H1 (cell line): ENCODE results near the gene LCE1E. TPM values are rescaled to one million over a fixed set of nuclear protein-coding genes. Genes with fewer than 3 reads are reported as not detected.

ENCODE experiments used
- BCL11A ChIP-seq, 2 experiments: IDR thresholded peaks; one replicate each; pipeline ENCODE4 v1.6.1; 2011; ENCODE audit warnings: low read depth in 2 of 2, low read length in 2 of 2, mild to moderate bottlenecking in 2 of 2
- CBX5 ChIP-seq: fragments of 300-800, 300-1000 bp; sonication (generic); IDR thresholded peaks from 2 replicates; pipeline ENCODE4 v1.7.1; 2016; ENCODE audit warnings: antibody characterized with exemption, low read length, low read depth
- CTBP2 ChIP-seq: IDR thresholded peaks from 2 replicates; pipeline ENCODE4 v1.7.0; 2011; ENCODE audit warnings: borderline replicate concordance, mild to moderate bottlenecking, moderate library complexity, mixed read lengths, low read length; ENCODE audit not compliant: insufficient read depth, insufficient read length
- KDM5A ChIP-seq: fragments of 200-600 bp; IDR thresholded peaks from 2 replicates; pipeline ENCODE4 v1.7.1; 2012; ENCODE audit warnings: mild to moderate bottlenecking, low read length, inconsistent platforms, mixed read lengths
- POLR2A ChIP-seq, 2 experiments: IDR thresholded peaks; 1 replicate in 1 of 2; 2 replicates in 1 of 2; pipeline ENCODE4 v1.6.1; 2011; ENCODE audit warnings: low read depth in 2 of 2, low read length in 2 of 2, mild to moderate bottlenecking in 2 of 2; ENCODE audit errors: control extremely low read depth in 1 of 2
- RFX5 ChIP-seq: IDR thresholded peaks from 2 replicates; pipeline ENCODE4 v1.6.1; 2011; ENCODE audit warnings: low read depth, low read length, improper control_type of control experiment, borderline replicate concordance
- SIRT6 ChIP-seq: IDR thresholded peaks from one replicate; pipeline ENCODE4 v1.7.1; 2012; ENCODE audit warnings: low read length, inconsistent platforms
- polyA plus RNA-seq, 7 experiments: library from polyadenylated mRNA; depleted of rRNA in 3 of 7; stranded (reverse) in 5 of 7; unstranded in 2 of 7; fragments of >200 nt in 5 of 7; fragments of 200-250 nt in 2 of 7; gene quantifications; 1 replicate in 5 of 7; 2 replicates in 1 of 7; 4 replicates in 1 of 7; pipeline versions ENCODE4 v1.2.1 to v1.2.3, GENCODE V29; 2011 to 2013; ENCODE audit warnings: missing spikeins in 2 of 7, mixed read lengths in 2 of 7
- total RNA-seq: library from RNA; stranded (reverse); fragmentation: NEBNext Ultra II Directional; extraction: Animal tissue kit (Norgen Biotek cat#: 25700); gene quantifications from 2 replicates; pipeline ENCODE4 v1.2.1, GENCODE V29; 2021

LCE1E gene
- total and polyA plus RNA-seq, 2 of the 8 experiments (the other 6 are each of a cell fraction or from before 2014, with no cell fraction given), result not detected

DNA sequence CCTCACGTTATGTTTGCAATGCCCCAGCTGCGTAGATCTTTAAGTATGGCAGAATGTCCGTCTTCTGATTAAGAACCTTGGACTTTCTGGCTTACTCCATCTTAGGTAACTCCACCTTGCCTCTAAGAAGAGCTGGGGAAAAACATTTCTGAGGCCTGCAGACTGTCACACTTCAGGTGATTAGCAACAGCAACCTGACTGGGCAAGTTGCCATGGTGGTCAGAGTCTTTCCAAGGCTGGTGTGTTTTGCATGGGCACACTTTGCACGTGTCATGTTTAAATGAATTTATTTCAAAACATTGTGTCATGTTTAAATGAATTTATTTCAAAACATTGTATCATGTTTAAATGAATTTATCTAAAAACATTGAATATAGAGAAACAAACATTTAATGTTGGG lies 27.4 kb upstream of the LCE1E start (continued):
- TF ChIP-seq SIRT6, result no peak
- TF ChIP-seq CTBP2, result no peak
- TF ChIP-seq BCL11A (IDR thresholded peaks at IDR 0.05; ENCODE audit: low read depth in 2 of 2, low read length in 2 of 2), result no peak
- TF ChIP-seq RFX5, result no peak
- no peak for TF ChIP-seq POLR2A (IDR thresholded peaks at IDR 0.05; ENCODE audit: control extremely low read depth in 1 of 2, low read depth in 2 of 2, low read length in 2 of 2)
- TF ChIP-seq KDM5A, result no peak
- no peak for TF ChIP-seq CBX5
